SH-SY5Y (cell line): Measurements from ENCODE around the gene SAMD14.

Experiments
- GATA2 ChIP-seq: IDR thresholded peaks from 2 replicates; pipeline ENCODE4 v1.6.1; 2011; ENCODE audit warnings: mild to moderate bottlenecking, low read depth, low read length
- GATA3 ChIP-seq: IDR thresholded peaks from 2 replicates; pipeline ENCODE4 v1.6.1; 2011; ENCODE audit warnings: low read depth, mild to moderate bottlenecking, low read length, moderate library complexity

Gene SAMD14

GRCh38 chr17:50110591-50111349 lies 19.2 kb downstream of the SAMD14 start:
- TF ChIP-seq GATA2 (no peak), GATA3 (no peak)

DNA sequence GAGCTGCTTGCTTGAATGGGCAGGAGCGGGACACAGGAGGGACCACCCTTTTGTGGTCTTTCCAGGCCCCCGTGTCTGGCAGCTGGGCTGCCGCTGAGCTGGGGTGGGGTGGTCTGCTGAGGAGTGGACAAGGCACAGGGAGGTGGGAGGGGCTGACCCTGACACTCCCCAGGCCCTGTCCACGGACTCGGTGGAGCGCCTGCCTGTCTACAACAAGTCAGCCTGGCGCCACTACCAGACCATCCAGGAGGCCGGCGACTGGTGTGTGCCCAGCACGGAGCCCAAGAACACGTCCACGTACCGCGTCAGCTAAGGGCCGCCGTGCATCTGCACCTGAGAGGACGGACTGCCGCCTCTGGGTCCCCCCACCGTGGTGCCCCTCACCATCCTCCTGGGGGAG lies 20.2 kb downstream of the SAMD14 start:
- no peak for TF ChIP-seq GATA2
- TF ChIP-seq GATA3 = no peak

- TF ChIP-seq GATA2 = no peak
- no peak for TF ChIP-seq GATA3
These were observed 20.8 kb downstream of the SAMD14 start for GRCh38 chr17:50109207-50109606.

- TF ChIP-seq GATA2 (no peak), GATA3 (no peak)
These were observed 21.4 kb downstream of the SAMD14 start for GRCh38 chr17:50108556-50108955.

- TF ChIP-seq GATA3 (no peak), GATA2 (no peak)
These were observed 22.1 kb downstream of the SAMD14 start for GRCh38 chr17:50107790-50108414.

- TF ChIP-seq GATA2 (no peak), GATA3 (no peak)
These were observed 23.4 kb downstream of the SAMD14 start for GRCh38 chr17:50106393-50107131.

GRCh38 chr17:50105811-50106210 lies 24.1 kb downstream of the SAMD14 start:
- TF ChIP-seq GATA2 = no peak
- no peak for TF ChIP-seq GATA3

DNA sequence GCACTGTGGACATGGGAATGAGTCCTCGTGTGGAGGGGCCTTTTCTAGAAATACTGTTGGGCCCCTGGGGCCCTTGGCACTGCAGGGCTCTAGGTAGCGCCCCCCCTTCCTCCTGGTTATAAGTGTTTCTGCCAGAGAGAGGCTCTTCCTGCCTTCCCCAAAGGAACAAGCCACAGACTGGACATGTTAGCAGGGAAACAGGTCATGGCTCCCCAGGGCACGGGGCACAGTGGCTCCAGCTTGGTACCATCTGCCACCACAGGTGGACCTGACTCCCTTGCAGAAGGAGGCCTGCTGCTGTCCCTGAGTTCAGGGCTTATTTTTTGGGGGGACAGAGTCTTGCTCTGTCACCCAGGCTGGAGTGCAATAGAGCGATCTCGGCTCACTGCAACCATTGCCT lies 26.0 kb downstream of the SAMD14 start:
- TF ChIP-seq GATA3 (no peak), GATA2 (no peak)

GRCh38 chr17:50103252-50103651 lies 26.7 kb downstream of the SAMD14 start:
- no peak for TF ChIP-seq GATA2
- no peak for TF ChIP-seq GATA3

DNA sequence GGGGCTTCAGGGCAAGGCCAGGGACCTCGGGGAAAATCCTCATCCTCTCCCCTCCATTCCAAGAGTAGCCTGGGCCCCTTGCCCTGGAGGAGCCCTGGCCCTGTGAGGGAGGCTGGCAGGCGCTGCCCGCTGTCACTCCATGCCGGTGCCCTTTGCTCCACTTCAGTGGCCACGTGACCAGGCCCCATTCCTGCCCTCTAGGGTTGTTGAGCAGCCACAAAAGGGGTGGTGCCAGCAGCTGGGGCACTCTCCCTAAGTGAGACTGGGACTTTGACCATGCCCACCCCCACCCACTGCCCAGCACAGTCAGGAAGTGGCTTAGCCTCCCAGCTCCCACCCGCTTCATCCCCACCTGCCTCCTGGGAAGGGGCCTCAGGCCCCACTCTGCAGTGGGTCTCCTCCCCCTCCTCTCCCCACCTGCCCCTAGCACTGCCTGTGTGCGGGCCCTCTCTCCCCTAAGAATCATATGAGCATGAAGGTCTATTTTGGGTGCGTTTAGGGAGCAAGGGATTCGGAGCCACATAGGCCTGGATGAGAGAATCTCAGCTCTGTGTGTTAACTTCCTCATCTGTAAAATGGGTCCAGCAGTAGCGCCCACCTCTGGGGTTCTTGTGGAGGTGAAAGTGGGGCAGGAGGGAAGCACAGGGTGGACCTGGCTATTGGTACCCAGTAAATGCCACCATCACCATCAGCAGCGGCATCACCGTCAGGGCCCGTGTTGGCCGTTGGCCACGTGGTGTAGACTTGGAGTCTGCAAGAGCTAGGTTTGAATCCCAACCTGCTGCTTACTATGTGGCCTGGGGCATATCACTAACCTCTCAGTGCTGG lies 27.6 kb downstream of the SAMD14 start:
- TF ChIP-seq GATA2 = no peak
- TF ChIP-seq GATA3 = no peak

GRCh38 chr17:50101346-50102163 lies 28.4 kb downstream of the SAMD14 start:
- TF ChIP-seq GATA2 (no peak), GATA3 (no peak)

DNA sequence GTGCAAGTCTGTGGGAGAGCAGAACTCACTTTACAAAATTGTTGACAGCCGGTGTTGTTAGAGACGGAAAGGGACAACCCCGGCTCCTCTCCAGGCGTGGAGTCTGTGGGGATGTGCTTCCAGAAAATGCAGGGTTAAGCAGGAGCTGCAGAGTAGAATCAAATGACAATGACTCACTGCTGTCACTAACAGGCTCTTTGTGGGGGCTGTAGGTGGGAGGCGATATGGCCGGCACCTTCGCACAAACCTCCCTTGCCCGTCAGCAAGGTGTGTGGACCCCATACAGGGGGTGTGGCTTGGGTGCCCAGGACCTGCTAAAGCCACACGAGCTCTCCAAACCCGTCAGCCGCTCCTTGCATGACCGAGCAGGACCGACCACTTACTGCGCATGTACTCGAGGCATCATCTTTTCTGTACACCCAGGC lies 29.0 kb downstream of the SAMD14 start:
- TF ChIP-seq GATA3 = no peak
- TF ChIP-seq GATA2 = no peak

DNA sequence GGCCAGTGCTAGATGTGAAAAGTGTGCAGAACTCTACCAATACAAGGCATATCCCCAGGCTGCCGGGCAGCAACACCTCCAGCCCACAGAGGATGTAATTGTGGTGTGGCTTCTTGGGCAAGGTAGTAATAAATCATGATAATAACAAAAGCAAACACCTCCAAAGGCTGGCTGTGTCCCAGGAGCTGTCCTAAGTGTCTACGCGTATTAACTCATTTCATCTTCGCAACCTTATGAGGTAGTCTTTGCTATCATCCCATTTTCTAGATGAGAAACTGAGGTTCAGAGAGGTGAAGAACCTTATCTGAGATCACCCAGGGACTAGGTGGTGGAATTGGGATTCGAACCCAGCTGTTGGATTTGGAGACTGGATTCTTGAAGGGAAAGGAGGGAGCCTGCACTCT lies 29.5 kb downstream of the SAMD14 start:
- TF ChIP-seq GATA3 = no peak
